ENCODE results near the gene ZMYND15.

The ZMYND15 gene

GRCh38 chr17:4715063-4715744, 24.4 kb upstream of the ZMYND15 start:
- DNase-seq (ENCODE audit: low spot score), result no peak

DNA sequence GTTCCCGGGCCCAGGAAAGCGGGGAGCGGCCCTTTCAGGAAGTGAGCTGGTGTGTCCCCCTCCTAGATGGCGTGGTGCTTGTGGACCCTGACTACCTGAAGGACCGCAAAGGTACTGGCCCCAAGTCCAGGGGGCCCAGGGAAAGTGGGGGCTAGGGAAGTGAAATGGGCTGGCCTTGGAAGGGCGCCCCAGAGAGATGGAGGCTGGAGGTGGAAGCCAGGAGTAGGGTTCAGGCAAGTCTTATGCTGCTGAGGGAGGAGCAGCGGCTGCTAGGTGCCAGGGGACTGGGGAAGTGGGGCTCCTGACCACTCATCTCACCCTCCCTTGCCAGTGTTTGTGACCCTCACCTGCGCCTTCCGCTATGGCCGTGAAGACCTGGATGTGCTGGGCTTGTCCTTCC, 23.6 kb upstream of the ZMYND15 start:
- DNase-seq (ENCODE audit: low spot score), result no peak

GRCh38 chr17:4717791-4718190, 21.8 kb upstream of the ZMYND15 start:
- no peak for DNase-seq (ENCODE audit: low spot score)

GRCh38 chr17:4718276-4718675, 21.4 kb upstream of the ZMYND15 start:
- DNase-seq (ENCODE audit: low spot score), result no peak

- no peak for DNase-seq (ENCODE audit: low spot score)
Measured at GRCh38 chr17:4719146-4719545, 20.5 kb upstream of the ZMYND15 start.

GRCh38 chr17:4719684-4720221, 19.9 kb upstream of the ZMYND15 start:
- no peak for DNase-seq (ENCODE audit: low spot score)

- DNase-seq (ENCODE audit: low spot score), result no peak
Measured at GRCh38 chr17:4720787-4721186, 18.8 kb upstream of the ZMYND15 start.

- no peak for DNase-seq (ENCODE audit: low spot score)
Measured at GRCh38 chr17:4721203-4722135, 18.2 kb upstream of the ZMYND15 start.

DNA sequence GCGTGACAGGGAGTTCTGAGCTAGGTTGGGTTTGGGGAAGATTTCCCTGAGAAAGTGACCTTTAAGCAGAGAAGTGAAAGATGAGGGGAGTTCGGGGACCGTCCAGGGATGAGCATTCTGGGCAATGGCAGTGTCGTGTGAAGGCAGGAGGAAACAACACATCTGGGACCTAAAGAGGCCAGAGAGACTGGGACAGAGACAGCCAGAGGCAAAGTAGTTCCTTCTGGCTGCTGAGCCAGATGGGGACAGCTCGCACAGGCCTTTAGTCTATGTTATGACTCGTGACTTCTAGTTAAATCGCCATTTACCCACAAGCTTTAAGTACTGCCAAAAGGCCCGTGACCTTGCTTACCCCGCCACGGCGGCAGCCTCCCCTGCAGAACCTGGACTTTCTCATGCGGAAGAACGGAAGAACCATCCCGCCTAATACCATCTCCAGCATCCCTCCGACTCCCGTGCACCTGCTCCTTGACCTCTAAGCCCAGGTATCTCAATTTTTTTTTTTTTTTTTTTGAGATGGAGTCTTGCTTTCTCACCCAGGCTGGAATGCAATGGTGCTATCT, 16.9 kb upstream of the ZMYND15 start:
- DNase-seq (ENCODE audit: low spot score), result no peak

DNA sequence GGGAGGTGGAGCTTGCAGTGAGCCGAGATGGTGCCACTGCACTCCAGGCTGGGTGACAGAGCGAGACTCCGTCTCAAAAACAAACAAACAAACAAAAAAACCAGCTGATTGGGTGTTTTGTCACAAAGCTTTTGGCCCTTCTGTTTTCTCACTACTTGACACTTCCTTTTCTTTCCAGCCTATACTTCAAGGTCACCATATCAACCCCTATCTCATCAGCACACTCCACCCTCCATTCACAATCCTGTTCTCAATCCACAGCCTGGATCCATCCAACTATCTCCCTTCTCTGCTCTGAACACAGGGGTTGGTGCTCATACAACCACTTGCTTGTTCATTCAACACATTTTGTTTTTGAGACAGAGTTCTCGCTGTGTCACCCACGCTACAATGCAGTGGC, 15.0 kb upstream of the ZMYND15 start:
- no peak for DNase-seq (ENCODE audit: low spot score)

GRCh38 chr17:4725646-4726310, 13.9 kb upstream of the ZMYND15 start:
- no peak for DNase-seq (ENCODE audit: low spot score)

DNA sequence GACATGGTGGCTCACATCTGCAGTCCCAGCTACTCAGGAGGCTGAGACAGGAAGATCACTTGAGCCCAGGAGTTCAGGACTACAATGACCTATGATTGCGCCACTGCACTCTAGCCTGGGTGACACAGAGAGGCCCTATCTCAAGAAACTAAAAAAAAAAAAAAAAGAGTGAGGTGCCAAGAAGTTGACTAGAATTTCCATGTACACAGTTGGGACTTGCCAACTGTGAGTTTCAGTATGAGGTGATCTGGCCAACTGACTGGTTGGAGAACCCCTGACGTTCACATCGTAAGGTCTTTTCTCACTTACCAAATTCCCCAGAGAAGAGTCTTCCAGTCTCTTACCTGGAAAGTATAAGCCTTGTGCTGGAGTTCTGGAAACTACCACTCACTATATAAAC, 11.5 kb upstream of the ZMYND15 start:
- DNase-seq (ENCODE audit: low spot score), result no peak

DNA sequence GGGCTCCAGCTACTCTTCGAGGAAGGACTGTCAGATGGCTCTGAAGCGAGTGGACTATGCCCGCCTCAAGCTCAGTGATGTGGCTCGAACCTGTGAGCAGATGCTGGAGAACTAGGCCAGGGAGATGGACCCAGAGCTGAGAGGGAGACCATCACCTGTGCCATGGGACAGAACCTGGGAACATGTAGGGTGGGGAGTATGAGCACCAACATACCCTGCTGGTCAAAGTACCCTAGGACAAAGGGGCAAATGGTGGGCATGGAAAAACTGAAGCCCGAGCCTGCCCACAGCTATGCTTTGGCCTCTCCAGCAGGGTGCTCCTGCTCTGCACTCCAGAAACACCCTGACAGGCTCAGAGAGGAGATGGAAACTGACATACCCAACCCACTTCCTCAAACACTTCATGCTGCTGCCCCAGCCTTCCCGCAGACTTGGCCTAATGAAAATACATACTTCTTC, 6.5 kb upstream of the ZMYND15 start:
- no peak for DNase-seq (ENCODE audit: low spot score)

- no peak for DNase-seq (ENCODE audit: low spot score)
Measured at GRCh38 chr17:4734857-4735475, 4.7 kb upstream of the ZMYND15 start.

GRCh38 chr17:4735876-4736651, 3.6 kb upstream of the ZMYND15 start:
- peak; percentile 56 for DNase-seq (ENCODE audit: low spot score)

- no peak for DNase-seq (ENCODE audit: low spot score)
Measured at GRCh38 chr17:4738136-4739121, 1.2 kb upstream of the ZMYND15 start.

DNA sequence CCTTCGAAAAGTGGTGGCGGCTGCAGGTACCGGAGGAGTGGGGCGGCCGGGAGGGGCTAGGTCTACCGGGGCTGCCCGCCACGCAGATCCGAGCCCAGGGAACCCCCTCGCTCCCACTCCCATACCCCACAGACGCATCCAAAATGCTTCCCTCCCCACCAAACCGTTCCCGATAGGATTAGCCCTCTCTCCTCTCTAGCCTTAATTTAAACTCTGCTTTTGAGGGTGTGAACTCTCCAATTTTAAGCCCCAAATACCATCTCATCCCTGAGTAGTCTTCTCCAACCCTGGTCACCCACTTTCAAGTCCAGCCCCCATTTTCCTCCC, 355 bp downstream of the ZMYND15 start:
- no peak for DNase-seq (ENCODE audit: low spot score)

DNA sequence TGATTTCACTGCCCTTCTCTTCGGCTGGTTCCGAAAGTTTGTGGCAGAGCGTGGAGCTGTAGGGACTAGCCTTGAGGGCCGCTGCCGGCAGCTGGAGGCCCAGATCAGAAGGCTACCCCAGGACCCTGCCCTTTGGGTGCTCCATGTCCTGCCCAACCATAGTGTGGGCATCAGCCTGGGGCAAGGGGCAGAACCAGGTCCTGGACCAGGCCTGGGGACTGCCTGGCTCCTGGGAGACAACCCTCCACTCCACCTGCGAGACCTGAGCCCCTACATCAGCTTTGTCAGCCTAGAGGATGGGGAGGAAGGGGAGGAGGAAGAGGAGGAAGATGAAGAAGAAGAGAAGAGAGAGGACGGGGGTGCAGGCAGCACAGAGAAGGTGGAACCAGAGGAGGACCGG, 951 bp downstream of the ZMYND15 start:
- no peak for DNase-seq (ENCODE audit: low spot score)

GRCh38 chr17:4741544-4741943, 1.9 kb downstream of the ZMYND15 start:
- no peak for DNase-seq (ENCODE audit: low spot score)

GRCh38 chr17:4742133-4742532, 2.5 kb downstream of the ZMYND15 start:
- no peak for DNase-seq (ENCODE audit: low spot score)

Measured in kidney capillary endothelial cell (primary cell).